ENCODE measurements around the gene PCK2.

GRCh38 chr14:24058951-24059475 is 35.1 kb upstream of the PCK2 start:
- TF ChIP-seq CTCF (IDR thresholded peaks at IDR 0.05; ENCODE audit: low read length): no peak
- TF ChIP-seq EZH2 (optimal IDR thresholded peaks at IDR 0.05; ENCODE audit: low read depth, low read length): no peak
